G401 (cell line): ENCODE results near the gene ANXA2. TPM values are rescaled to one million over a fixed set of nuclear protein-coding genes. Genes with fewer than 3 reads are reported as not detected.
A peak's percentile ranks its signal among the peaks of the same experiment; 100 is the strongest.
"Not testable (repeated sequence)": the region's sequence is repeated elsewhere in the genome, so short reads cannot be mapped to it uniquely, and the experiment has no call there.

Experiments used
- DNase-seq: peaks from one replicate; pipeline ENCODE4 v3.0.0-alpha.2; 2015; ENCODE audit warnings: low spot score
- in situ Hi-C: cut with HindIII; loops from 2 replicates; pipeline ENCODE4 v1.10.0; 2016; ENCODE audit warnings: low sequenced_read_pairs, mixed read lengths
- total RNA-seq: library from RNA; depleted of rRNA; stranded (reverse); fragments of >200 nt; shearing (Covaris generic); gene quantifications from 2 replicates; pipeline ENCODE4 v1.2.3, GENCODE V29; 2014

The ANXA2 gene
- total RNA-seq, 1 experiment from 2014 or later = 1,039 TPM

- DNase-seq, in situ Hi-C loops: not testable (repeated sequence)
These were observed 15.0 kb upstream of the ANXA2 start for GRCh38 chr15:60412807-60413206.

GRCh38 chr15:60411774-60412425 lies 14.1 kb upstream of the ANXA2 start:
- in situ Hi-C loops = no loop called here
- DNase-seq = peak; percentile 15

GRCh38 chr15:60410350-60410749 lies 12.6 kb upstream of the ANXA2 start:
- DNase-seq, in situ Hi-C loops: not testable (repeated sequence)

DNA sequence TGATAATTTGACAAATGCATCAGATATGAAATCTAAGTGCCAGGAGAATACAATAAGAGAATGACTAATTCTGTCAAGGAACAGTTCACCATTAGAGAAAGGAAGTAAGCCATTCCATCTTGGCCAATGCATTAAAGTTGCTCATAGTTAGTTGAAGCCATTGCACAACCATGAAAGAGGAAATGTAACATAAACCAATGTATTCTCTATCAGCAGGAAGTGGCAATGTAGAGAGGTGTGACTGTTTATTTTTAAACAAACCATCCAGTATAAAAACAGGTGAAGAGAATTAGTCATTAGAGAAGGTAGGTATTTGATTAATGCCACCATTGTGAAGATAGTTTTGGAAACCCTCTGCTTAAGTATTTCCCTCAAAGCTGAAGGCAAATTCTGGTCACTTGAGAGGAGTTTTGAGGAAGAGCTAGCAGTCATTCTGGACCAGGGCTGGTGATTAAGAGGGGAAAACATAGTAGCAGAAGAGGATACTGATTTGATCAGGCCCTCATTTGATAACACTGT lies 10.7 kb upstream of the ANXA2 start:
- in situ Hi-C loops = no loop called here
- no peak for DNase-seq

- in situ Hi-C loops = no loop called here
- DNase-seq = no peak
These were observed 9.6 kb upstream of the ANXA2 start for GRCh38 chr15:60407415-60407805.

DNA sequence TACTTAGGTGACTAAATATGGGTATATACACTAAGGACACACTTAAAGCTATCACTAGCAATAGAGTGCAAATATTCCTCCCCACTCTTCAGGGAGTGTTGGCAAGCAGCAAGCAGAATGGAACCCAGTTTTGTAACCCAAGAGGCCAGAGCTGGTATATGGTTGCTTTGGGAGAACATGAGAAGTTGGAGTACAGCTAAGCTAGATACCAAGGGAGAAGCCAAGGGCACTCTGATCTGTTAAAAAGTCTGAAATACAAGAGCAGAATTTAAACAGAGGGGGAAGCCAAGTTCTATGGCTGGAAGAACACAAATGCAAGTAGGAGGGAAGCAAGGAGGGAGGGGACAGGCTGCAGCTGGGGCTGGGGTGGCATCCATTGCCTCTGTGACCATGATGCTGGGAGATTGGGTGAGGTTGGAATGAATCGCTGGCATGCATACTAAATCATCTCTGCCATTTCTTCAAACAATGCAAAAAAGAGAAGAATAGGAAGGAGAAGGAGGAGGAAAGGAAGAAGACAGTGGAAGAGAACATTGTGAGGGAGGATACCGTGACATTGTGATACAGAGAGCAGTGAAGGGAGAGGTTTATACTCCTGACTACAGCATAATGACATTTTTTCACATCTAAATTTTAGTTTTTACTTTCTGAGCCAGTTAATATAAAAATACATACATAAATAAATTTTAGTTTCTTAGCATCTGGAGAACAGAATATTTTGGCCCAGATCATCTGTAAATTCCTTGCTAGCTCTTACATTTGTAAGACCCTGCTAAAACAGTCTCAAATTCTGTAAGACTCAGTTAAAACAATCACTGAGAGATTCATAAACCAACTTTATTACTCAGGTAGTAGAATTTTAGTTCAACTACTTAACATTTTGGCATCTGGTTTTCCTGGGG lies 9.0 kb upstream of the ANXA2 start:
- in situ Hi-C loops = no loop called here
- DNase-seq = no peak

DNA sequence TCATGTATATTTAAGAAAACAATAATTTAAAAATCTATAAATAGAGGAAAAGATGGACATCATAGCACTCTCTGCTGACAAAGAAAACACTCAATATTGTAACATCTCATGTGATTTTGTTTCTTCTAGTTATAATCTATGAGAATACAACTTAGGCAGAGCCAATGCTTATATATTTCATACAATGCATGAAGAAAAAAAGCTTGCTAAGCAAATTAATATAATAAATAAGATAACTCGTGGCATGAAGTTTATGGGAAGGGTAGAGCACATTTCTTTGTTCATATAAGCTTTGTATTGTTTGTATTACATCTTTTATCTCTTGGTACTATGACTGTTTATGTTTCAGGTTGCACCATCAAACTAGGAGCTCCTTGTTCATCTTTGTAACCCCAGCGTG lies 7.6 kb upstream of the ANXA2 start:
- in situ Hi-C loops = no loop called here
- DNase-seq = no peak

DNA sequence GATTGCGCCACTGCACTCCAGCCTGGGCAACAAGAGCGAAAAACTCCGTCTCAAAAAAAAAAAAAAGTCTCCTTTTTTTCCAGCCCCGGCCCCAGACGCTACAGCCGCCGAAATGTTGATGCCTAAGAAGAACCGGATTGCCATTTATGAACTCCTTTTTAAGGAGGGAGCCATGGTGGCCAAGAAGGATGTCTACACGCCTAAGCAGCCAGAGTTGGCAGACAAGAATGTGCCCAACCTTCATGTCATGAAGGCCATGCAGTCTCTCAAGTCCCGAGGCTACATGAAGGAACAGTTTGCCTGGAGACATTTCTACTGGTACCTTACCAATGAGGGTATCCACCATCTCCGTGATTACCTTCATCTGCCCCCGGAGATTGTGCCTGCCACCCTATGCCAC lies 6.6 kb upstream of the ANXA2 start:
- in situ Hi-C loops, DNase-seq: not testable (repeated sequence)

DNA sequence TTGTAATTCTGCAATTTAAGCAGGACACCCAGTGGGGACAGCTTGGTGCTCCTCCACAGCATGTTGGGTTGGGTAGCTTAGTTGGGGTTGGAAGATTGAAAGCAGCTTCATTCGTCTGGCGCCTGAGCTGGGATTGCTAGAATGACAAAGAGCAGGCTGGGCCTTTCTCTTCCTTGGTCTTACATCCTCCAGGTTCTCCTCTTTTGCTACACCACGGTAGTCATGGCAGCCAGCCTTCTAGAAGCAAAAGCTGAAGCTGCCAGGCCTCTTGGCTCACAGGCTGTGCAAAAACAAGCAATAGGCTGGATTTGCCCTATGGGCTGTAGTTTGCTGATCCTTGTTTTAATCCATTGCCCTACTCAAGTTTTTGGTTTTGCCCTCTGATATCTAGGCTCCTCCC lies 3.2 kb upstream of the ANXA2 start:
- DNase-seq = no peak
- in situ Hi-C loops = no loop called here

DNA sequence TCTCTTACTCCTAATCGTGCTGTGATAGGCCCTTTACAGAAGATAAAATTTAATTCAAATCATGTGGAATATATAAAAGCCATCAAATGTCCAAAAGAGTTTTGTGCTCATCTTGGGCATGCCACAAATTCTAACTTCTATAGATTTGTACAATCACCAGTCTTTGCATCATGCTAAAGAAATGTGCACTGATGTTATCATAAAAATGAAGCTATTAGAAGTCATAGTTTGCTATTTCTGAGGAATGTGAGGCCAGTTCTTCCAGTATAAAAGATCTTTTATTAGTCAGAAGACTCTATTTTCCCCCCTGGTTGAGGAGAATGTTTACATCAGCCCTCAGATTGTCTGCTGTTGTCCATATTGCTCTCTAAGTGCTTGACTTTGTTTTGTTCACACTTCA lies 2.1 kb upstream of the ANXA2 start:
- in situ Hi-C loops = no loop called here
- DNase-seq = no peak

DNA sequence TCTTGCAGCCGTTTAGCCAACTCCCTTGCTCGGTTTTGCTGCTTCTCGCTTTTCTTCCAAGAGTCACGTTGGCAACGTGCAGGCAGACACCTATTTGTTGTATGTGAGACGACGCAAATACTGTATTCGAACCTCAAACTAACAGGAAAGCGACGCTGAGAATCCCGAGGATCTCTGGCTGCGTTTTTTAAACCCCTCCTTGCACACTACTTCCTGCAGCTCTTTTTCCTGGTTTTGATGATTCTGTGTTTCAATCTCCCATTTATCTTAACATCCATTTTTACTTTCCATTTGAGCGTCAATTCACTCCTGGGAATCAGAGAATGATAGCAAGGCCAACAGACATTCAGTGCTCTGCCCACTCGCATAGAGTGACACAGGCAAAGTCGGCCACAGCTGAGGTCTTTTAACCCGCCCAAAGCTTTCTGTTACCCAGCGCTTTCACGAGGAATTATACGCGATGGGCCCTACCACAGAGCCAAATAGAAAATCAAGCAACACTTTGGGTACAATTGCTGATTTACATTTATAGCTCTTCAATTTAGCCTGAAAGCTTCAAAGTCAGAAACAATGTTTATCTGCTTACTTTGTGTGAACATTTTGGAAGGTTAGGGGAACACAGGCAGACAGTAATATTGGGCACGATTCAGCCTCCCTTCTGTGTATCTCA lies 1.6 kb upstream of the ANXA2 start:
- in situ Hi-C loops = no loop called here
- no peak for DNase-seq

DNA sequence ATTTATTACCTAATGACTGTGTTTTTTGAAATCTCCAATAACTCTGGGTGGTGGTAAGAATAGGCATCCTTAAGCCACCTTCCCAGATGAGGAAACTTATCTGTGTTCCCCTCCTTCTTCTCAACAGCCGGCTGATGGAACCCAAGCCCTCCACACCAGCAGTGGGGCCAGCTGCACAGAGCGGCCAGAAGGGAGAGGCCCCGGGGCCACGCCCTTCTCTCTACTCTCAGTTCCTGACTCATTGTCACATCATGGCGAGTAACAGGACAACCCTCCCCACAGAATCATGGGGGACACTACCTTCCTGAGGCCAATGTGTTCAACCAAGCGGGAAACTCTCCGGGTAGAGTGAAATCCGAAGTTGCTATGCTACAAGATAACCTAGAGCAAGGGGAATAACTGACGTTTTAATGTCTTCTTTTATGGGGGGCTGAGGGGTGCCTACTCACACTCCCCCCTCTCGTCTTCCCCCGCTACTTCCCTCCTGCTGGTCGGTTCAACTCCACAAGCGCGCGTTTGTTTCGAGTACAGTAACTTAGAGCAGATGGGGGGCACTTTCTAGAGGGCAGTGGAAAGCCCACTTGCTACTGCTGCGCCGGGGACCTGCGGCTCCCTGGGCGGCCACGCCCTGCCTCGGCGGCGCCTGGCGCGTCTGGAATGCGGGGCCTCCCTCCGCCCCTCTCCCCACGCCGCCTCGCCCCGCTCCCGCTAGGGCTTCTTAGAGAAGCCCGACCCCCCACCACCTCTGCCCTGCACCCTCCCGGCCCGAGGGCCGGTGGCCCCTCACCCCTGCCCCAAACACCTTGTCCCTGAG lies 621 bp downstream of the ANXA2 start:
- DNase-seq = peak; percentile 11
- in situ Hi-C loops = no loop called here

DNA sequence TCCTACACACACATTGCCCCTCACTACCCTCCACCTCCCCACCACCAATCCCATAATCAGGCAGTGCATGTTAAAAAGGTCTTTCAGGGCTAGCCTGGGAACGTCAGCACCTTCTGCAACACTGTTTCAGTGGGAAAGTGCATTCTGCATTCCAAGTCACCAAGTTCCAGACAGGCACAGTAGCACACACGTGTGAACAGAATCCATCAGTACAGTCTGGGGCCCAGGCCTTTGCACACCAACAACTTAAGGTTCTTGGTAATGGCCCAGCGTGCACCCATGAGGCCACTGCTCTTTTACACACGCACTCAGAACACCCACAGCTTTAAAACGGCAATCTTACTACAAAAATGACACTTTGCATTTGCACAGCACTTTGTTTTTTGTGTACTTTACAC lies 1.2 kb downstream of the ANXA2 start:
- DNase-seq = no peak
- in situ Hi-C loops = no loop called here

DNA sequence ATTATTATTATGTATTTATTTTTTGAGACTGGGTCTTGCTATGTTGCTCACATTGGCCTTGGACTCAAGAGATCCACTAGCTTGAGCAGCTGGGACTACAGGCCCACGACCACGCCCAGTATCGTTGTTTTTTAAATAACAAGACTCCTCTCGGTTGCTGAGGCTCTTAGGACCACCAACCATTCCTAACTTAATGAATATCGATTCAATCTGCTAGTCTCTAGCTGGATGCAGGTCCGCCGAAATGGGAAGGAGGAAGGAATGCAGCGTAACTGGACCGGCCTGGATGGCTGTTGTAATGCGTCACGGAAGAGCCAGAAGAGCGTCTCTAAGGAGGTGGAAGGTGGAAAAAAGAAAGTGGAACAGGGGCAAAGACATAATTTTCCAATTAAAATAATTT lies 1.7 kb downstream of the ANXA2 start:
- no peak for DNase-seq
- in situ Hi-C loops = no loop called here

DNA sequence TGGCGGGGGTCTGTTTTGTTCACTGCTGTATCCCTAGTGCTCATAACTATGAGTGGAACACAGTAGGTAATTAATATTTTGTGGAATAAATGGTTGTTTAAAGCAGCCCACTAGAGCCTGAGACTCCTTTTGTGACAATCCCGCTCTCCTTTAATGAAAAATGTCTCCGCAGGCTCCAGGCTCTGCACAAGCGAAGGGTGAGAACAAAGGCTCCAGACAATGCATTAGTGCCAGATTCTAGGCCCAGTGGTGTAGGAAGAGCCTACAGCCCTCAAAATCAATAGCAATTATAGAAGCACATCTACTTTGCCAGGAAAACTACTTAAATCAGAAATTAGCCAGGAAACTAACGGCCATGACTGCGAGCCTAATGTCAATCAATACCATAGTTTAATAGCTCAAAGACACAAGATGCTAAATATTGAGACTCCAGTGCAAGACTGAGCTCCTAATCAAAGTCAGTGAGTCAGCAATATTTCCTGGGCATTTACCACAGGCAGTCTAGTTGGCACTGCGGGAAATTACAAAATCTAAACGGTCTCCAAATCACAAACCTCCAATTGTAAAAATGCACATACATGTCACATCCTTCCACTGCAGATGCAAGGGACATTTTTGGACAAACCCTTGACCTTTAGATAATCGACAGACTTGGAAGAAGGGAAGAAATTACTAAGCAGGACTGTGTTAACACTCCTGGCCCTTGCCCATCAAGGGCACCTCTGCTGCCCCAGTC lies 2.3 kb downstream of the ANXA2 start:
- no peak for DNase-seq
- in situ Hi-C loops = no loop called here

- no peak for DNase-seq
- in situ Hi-C loops = no loop called here
These were observed 3.1 kb downstream of the ANXA2 start for GRCh38 chr15:60394689-60395097.

DNA sequence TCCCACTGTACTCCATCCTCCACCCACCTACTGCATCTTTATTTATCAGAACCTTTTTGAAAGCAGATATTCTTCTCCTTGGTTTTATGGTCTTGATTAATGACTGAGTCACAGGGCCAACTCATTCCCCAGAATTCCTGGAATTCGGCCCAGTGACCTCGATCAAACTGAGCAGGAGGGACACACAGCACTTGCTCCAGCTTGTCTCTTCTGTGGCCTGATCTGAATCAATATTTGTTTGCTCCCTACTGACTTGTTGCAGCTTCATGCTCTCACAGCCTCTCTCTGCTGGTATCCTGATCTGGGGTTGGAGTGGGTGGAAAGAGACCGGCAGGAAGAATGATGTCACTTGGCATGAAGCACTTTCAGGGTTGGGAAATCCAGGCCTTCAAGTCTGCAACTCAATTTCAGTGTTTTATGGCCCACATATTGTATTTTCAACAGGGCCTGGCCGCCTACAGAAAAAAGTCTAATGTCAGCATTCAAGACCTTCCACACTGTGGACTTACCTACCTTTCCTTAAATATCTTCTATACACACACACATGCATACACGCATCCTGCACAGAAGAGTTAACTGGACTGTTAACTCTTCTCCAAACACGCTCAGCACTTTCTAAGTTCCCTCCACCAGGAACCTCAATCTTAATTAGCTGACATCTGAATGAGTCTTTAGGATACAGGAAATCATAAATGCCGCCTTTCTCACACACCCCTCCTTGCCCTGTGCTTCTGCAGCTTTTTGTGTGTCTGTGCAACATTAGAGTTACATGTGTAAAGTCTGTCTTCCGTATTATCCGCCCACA lies 4.6 kb downstream of the ANXA2 start:
- peak; percentile 14 for DNase-seq
- in situ Hi-C loops = no loop called here

- in situ Hi-C loops = no loop called here
- no peak for DNase-seq
These were observed 5.2 kb downstream of the ANXA2 start for GRCh38 chr15:60392601-60392985.
